DND-41 (cell line): ENCODE data around the gene DIAPH3.

Experiments
- ATAC-seq: fragments of 200-7000 bp; cut with Tn5 transposase; 3 replicates; pipeline ENCODE4 v1.9.1; 2021; ENCODE audit warnings: low read depth; ENCODE audit not compliant: insufficient read depth
- DNase-seq: peaks from one replicate; pipeline ENCODE4 v3.0.0-alpha.2; 2020
- H2AFZ ChIP-seq: 2 replicates; pipeline ENCODE4 v1.6.0; 2012; ENCODE audit warnings: low read depth, low read length
- H3K27ac ChIP-seq: 2 replicates; pipeline ENCODE4 v1.5.1; 2012; ENCODE audit warnings: low read length, inconsistent platforms
- H3K27me3 ChIP-seq: fragments of 200-600 bp; sonication (generic); 2 replicates; pipeline ENCODE4 v1.6.0; 2012; ENCODE audit warnings: low read length, mild to moderate bottlenecking, inconsistent platforms; ENCODE audit not compliant: insufficient read depth, poor library complexity
- H3K36me3 ChIP-seq: 2 replicates; pipeline ENCODE4 v1.5.1; 2012; ENCODE audit warnings: low read length, inconsistent platforms; ENCODE audit not compliant: insufficient read depth
- H3K4me1 ChIP-seq: 2 replicates; pipeline ENCODE4 v1.5.1; 2012; ENCODE audit warnings: mild to moderate bottlenecking, low read length; ENCODE audit not compliant: insufficient read depth
- H3K4me2 ChIP-seq: 2 replicates; pipeline ENCODE4 v1.6.0; 2012; ENCODE audit warnings: mild to moderate bottlenecking, moderate library complexity, low read length, inconsistent platforms; ENCODE audit not compliant: insufficient read depth
- H3K4me3 ChIP-seq, 2 experiments: fragments of 200-600 bp in 1 of 2; shearing (Covaris generic) in 1 of 2; 2 replicates each; pipeline ENCODE4 v1.5.1; 2012 to 2016; ENCODE audit warnings: inconsistent platforms in 2 of 2, low read length in 2 of 2, mild to moderate bottlenecking in 2 of 2, low read depth in 1 of 2, moderate library complexity in 1 of 2
- H3K79me2 ChIP-seq: 2 replicates; pipeline ENCODE4 v1.6.0; 2012; ENCODE audit warnings: low read length, inconsistent platforms; ENCODE audit not compliant: insufficient read depth
- H3K9ac ChIP-seq: 2 replicates; pipeline ENCODE4 v1.6.0; 2012; ENCODE audit warnings: low read depth, mild to moderate bottlenecking, inconsistent platforms, low read length, moderate library complexity
- H3K9me3 ChIP-seq: 2 replicates; pipeline ENCODE4 v1.5.1; 2012; ENCODE audit warnings: low read length, moderate library complexity, mild to moderate bottlenecking, inconsistent platforms; ENCODE audit not compliant: insufficient read depth, severe bottlenecking
- H4K20me1 ChIP-seq: 2 replicates; pipeline ENCODE4 v1.6.0; 2012; ENCODE audit warnings: low read length; ENCODE audit not compliant: insufficient read depth
- EZH2 ChIP-seq: IDR thresholded peaks from 3 replicates; pipeline ENCODE4 v1.6.1; 2012; ENCODE audit warnings: borderline replicate concordance, low read depth, mild to moderate bottlenecking, moderate library complexity, low read length, inconsistent platforms; ENCODE audit not compliant: severe bottlenecking
- TF ChIP-seq, protein P1 (sequence below): IDR thresholded peaks from 2 replicates; pipeline ENCODE4 v1.5.1; 2012; ENCODE audit warnings: borderline replicate concordance, low read length, moderate library complexity, mild to moderate bottlenecking; ENCODE audit not compliant: poor library complexity, severe bottlenecking; ENCODE audit errors: extremely low read depth

The DIAPH3 gene

DNA sequence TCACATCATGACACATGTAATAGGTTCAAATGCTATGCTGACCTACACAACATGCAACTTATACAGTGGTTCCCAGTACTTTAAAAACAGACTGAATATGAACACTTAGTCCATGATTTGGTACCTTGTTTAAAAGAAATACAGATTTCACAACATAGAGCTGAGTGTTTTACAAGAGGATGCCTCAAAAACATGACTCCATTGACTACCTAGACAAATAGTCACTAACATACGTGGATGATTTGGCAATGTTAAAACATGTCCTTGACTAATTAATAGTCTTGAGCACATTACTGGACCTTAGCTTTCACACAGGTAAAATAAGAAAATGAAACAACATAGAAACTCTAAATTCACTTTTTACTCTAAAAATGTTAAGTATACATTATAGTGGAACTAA is 300.1 kb downstream of the DIAPH3 start:
- Histone ChIP-seq H3K27me3 (no peaks in the 10 kb centered on the region), H3K36me3 (peaks cover 9% of the 10 kb centered on the region; the same call in 1 of the 2 replicates), H4K20me1 (no peaks in the 10 kb centered on the region), H3K79me2 (no peaks in the 10 kb centered on the region), H3K27ac (no peak overlapping the region), H3K4me3 (no peak overlapping the region), H3K9ac (no peak overlapping the region), H2AFZ (no peak overlapping the region), H3K4me2 (no peak overlapping the region), H3K4me1 (no peaks in the 10 kb centered on the region), H3K9me3 (no peaks in the 10 kb centered on the region)
- no peak for TF ChIP-seq EZH2
- TF ChIP-seq, protein P1, sequence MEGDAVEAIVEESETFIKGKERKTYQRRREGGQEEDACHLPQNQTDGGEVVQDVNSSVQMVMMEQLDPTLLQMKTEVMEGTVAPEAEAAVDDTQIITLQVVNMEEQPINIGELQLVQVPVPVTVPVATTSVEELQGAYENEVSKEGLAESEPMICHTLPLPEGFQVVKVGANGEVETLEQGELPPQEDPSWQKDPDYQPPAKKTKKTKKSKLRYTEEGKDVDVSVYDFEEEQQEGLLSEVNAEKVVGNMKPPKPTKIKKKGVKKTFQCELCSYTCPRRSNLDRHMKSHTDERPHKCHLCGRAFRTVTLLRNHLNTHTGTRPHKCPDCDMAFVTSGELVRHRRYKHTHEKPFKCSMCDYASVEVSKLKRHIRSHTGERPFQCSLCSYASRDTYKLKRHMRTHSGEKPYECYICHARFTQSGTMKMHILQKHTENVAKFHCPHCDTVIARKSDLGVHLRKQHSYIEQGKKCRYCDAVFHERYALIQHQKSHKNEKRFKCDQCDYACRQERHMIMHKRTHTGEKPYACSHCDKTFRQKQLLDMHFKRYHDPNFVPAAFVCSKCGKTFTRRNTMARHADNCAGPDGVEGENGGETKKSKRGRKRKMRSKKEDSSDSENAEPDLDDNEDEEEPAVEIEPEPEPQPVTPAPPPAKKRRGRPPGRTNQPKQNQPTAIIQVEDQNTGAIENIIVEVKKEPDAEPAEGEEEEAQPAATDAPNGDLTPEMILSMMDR: no peak
- ATAC-seq (no peak), DNase-seq (no peak)

DNA sequence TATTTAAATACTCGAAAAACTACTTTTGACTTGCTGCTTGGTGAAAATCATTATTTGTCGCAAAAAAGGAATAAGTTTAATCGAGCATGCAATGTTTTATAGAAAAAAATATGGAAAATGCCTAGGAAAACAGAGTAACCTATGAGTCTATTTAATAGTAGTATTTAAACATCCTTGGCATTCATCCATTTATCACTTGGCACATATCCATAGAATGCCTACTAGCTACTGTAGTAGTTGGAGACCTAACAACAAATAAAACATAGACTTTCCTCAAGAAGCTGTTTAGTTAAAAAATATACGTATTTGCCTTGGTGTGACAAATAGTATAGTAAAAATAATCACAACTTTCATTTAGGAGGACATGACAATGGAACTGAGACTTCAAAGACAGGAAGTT is 302.1 kb downstream of the DIAPH3 start:
- TF ChIP-seq EZH2: no peak
- TF ChIP-seq, protein P1: no peak
- H3K4me1 ChIP-seq: no peaks in the 10 kb centered on the region

DNA sequence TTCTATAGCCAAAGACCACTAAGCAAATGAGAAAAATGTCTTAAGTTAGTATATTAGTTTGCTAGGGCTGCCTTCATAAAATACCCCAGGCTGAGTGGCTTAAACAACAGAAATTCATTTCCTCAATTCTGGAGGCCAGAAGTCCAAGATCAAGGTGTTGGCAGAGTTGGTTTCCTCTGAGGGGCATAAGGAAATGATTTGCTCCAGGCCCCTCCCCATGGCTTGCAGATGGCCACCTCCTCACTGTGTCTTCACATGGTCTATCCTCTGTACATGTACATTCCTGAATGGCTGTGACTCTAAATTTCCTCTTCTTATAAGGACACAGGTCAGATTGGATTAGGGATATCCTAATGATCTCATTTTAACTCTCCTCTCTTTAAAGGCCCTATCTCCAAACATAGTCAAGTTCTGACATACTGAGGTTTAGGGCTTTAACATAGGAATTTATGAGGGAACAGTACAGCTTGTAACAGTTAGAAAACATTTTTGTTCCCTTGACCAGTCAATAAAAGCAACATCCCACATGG is 307.4 kb downstream of the DIAPH3 start:
- no peak for ATAC-seq
- Histone ChIP-seq H3K79me2 (no peaks in the 10 kb centered on the region), H4K20me1 (no peaks in the 10 kb centered on the region), H3K27me3 (no peaks in the 10 kb centered on the region), H3K9ac (no peak overlapping the region), H2AFZ (no peak overlapping the region), H3K4me1 (no peaks in the 10 kb centered on the region), H3K9me3 (no peaks in the 10 kb centered on the region), H3K36me3 (peaks cover 26% of the 10 kb centered on the region; the same call in 1 of the 2 replicates), H3K27ac (no peak overlapping the region), H3K4me3 (no peak overlapping the region), H3K4me2 (no peak overlapping the region)
- TF ChIP-seq, protein P1: no peak
- no peak for TF ChIP-seq EZH2
- no peak for DNase-seq

More for the DNA sequence above, 302.1 kb downstream of the DIAPH3 start:
- ATAC-seq (no peak), DNase-seq (no peak)
- Histone ChIP-seq H3K27ac (no peak overlapping the region), H3K9me3 (no peaks in the 10 kb centered on the region), H4K20me1 (no peaks in the 10 kb centered on the region), H2AFZ (no peak overlapping the region), H3K79me2 (no peaks in the 10 kb centered on the region), H3K4me2 (no peak overlapping the region), H3K36me3 (peaks cover 13% of the 10 kb centered on the region; the same call in 1 of the 2 replicates), H3K4me3 (no peak overlapping the region), H3K9ac (no peak overlapping the region), H3K27me3 (no peaks in the 10 kb centered on the region)
